Suprapubic skin (tissue), 3 donors: ENCODE data around the gene HES5.

Source experiments
- CTCF ChIP-seq, 2 donors: fragments of 200-600 bp in 1 of 2; fragments of 450-650 bp in 1 of 2; sonication (generic) in 1 of 2; IDR thresholded peaks; one replicate each; pipeline ENCODE4 v1.5.1; 2016 to 2019; ENCODE audit warnings: antibody characterized with exemption in 2 of 2, mild to moderate bottlenecking in 1 of 2, moderate library complexity in 1 of 2
- EP300 ChIP-seq: sonication (generic); formaldehyde crosslinking; IDR thresholded peaks from one replicate; pipeline ENCODE4 v1.6.1; 2017; ENCODE audit warnings: antibody characterized with exemption

- no peak for TF ChIP-seq EP300
- no peak for TF ChIP-seq CTCF (IDR thresholded peaks at IDR 0.05)
These were observed 26.2 kb upstream of the HES5 start, which contains the start of gene TNFRSF14 for GRCh38 chr1:2556277-2556677.
